Measurements from ENCODE around the gene STK11IP.
"Not testable (repeated sequence)": the region's sequence is repeated elsewhere in the genome, so short reads cannot be mapped to it uniquely, and the experiment has no call there.

Gene STK11IP

GRCh38 chr2:219636144-219636915 lies 38.7 kb downstream of the STK11IP start:
- no peak for DNase-seq

DNA sequence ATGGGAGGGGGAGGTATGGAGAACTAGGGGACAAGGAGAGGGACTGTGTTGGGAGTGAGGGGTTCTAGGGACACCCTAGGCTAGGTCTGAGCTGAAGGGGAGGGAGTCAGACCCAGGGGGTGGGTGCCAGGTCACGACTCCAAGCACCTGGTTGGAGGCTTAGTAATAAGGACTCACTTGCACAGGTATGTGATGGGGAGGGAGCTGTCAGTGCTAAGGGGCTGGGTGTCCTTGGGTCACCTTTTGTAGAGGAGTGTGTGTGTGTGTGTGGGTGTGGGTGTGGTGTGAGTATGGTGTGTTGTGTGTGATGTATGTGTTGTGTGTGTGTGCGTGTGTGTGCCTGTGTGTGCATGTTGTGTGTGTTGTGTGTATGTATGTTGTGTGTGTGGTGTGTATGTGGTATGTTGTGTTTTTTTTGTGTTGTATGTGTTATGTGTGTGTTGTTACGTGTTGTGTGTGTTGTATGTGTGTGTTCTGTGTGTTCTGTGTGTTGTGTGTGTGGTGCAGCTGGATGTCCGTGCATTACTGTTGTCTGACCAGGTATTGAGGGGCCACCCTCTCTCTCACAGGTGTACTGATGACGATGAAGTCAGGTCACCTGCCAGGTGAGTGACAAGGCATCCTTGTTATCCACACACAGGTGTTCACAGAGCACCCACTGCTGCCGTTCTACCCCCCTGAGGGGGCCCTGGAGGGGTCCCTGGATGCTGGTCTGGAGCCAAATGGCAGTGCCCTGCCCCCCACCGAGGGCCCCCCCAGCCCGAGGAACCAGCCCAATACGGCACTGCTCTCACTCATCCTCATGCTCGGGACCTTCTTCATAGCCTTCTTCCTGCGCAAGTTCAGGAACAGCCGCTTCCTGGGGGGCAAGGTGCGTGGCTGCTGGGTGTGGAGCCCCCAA lies 39.5 kb downstream of the STK11IP start:
- DNase-seq, result no peak

DNA sequence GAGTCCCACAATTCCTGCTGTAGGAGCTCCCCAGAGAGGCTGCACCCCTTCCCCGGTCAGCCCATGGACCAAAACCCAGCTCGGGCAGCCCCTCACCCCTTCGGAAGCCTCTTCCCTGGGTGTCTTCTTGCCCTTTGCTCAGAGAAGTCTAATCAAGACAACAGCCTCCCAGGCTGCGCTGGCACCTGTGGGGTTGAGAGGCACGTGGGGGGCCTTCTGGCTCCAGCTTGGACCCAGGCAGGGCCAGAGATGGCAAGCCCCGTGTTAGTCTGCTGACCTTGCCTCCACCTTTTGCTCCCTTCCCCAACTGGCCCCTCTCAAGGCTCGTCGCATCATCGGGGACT lies 40.2 kb downstream of the STK11IP start:
- no peak for DNase-seq

- no peak for DNase-seq
Observed at GRCh38 chr2:219638217-219638947, 40.7 kb downstream of the STK11IP start.

GRCh38 chr2:219638948-219639755 lies 41.5 kb downstream of the STK11IP start:
- no peak for DNase-seq

- no peak for DNase-seq
Observed at GRCh38 chr2:219641390-219642068, 43.9 kb downstream of the STK11IP start.

DNA sequence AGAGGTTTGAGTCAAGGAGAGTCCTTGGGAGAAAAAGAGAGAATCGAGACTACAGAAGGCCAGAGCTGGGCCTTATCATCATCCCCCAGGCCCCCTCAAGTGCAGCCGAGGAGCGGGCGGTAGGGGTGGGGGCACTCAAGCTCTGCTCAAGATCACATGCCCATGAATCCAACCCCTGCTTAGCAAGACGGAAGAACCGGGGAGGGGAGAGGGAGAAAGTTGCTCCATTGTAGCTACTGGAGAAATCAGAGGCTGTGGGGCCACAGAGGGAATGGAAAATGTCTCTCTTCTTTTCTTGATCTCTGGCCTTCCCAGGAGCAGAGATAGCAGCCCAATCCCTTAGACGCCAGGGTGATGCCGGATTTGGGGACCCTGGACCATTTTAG lies 44.4 kb downstream of the STK11IP start:
- no peak for DNase-seq

DNA sequence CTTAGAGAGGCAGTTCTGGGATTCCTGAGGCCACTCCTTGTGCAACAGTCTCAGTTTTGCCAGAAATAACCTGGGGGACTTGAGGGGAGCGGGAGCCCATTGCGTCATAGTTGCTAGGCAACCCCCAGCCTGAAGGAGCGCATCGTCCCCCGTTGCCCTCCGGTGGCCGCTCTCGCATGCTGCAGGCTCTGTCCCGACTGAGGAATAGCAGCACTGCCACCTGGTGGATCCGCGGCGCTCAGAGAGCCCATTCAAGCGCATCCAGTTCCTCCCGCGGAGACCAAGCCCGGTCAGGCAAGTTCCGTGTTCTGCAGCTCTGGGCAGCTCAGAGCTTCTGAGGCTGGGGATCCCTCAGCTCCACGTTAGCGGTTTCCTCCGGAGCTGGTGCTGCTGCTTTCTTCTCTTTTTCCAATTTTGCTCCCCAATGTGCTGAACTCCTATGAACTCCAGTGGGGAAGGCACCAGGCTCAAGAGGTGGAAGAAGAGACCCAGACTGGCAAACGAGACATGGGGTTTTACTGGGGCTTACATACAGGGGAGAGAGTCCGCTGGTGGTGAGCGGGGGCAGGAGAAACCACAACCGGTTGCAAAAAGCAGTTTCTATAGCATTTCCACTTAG lies 44.9 kb downstream of the STK11IP start:
- peak; percentile 71 to 88 for DNase-seq

- DNase-seq, result no peak
Observed at GRCh38 chr2:219643084-219643473, 45.4 kb downstream of the STK11IP start.

- no peak for DNase-seq
Observed at GRCh38 chr2:219643788-219644398, 46.2 kb downstream of the STK11IP start.

DNA sequence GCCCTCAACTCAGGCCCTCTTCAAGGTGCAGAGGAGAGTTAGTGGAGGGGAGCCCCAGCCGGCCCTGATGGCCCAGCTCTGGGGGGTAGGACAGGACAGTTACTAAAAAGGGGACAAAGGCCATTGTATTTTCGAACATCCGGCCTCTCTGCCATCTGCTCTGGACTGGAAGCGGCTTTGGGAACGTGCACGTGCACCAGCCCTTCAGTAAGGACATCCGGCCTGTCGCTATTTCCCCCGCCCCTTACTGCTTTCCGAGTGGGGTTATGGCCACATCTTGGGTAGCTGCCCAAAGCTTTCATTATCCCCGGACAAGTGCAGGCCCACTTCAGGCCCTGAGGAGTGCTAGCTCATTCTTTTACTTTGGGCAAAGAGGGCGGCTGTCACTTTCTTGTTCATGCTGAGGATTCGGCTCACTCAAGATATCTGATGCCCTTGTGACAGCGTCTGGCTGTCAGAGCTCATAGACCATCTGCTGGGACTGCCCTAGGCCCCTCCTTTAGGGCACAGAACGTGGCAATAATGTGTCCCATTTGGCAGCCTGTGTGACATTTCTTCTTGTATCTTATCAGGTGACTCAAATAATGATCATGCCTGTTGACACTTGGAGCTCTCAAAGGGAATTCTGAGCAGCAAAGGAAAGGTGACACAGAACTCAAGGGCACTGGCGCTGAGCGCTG lies 47.3 kb downstream of the STK11IP start:
- no peak for DNase-seq

- no peak for DNase-seq
Observed at GRCh38 chr2:219645631-219646527, 48.2 kb downstream of the STK11IP start.

GRCh38 chr2:219648176-219648575 lies 50.5 kb downstream of the STK11IP start:
- no peak for DNase-seq

- DNase-seq, result no peak
Observed at GRCh38 chr2:219648963-219649362, 51.3 kb downstream of the STK11IP start.

- DNase-seq, result no peak
Observed at GRCh38 chr2:219650426-219651248, 53.0 kb downstream of the STK11IP start.

GRCh38 chr2:219651656-219652055 lies 54.0 kb downstream of the STK11IP start:
- DNase-seq, result not testable (repeated sequence)

GRCh38 chr2:219656526-219656925 lies 58.9 kb downstream of the STK11IP start:
- no peak for DNase-seq

- DNase-seq, result no peak
Observed at GRCh38 chr2:219658196-219658846, 60.7 kb downstream of the STK11IP start.

Data from bone marrow (tissue), 2 donors.